KMS-11 (cell line): Measurements from ENCODE around the gene CCND2.

Experiments
- H2AFZ ChIP-seq: fragments of 200-600 bp; sonication (generic); 2 replicates; pipeline ENCODE4 v1.6.1; 2016; ENCODE audit warnings: antibody characterized with exemption, mixed run types, low read depth
- H3K27ac ChIP-seq: fragments of 200-600 bp; sonication (generic); 2 replicates; pipeline ENCODE4 v1.6.1; 2016; ENCODE audit warnings: mild to moderate bottlenecking, mixed run types
- H3K27me3 ChIP-seq: fragments of 200-600 bp; sonication (generic); 2 replicates; pipeline ENCODE4 v1.6.1; 2017; ENCODE audit warnings: mild to moderate bottlenecking, low read depth, mixed run types, moderate library complexity; ENCODE audit not compliant: insufficient read depth
- H3K36me3 ChIP-seq: fragments of 200-600 bp; sonication (generic); 2 replicates; pipeline ENCODE4 v1.6.1; 2017; ENCODE audit warnings: mild to moderate bottlenecking, mixed run types; ENCODE audit not compliant: insufficient read depth
- H3K4me1 ChIP-seq: fragments of 200-600 bp; sonication (generic); 2 replicates; pipeline ENCODE4 v1.6.1; 2016; ENCODE audit warnings: mild to moderate bottlenecking, low read depth, mixed run types; ENCODE audit not compliant: poor library complexity, severe bottlenecking
- H3K4me2 ChIP-seq: fragments of 200-600 bp; sonication (generic); 2 replicates; pipeline ENCODE4 v1.7.0; 2016; ENCODE audit warnings: mild to moderate bottlenecking, mixed run types
- H3K4me3 ChIP-seq: fragments of 200-600 bp; sonication (generic); IDR thresholded peaks from 2 replicates; pipeline ENCODE4 v1.6.1; 2017; ENCODE audit warnings: low read depth, low read length, mixed read lengths; ENCODE audit not compliant: insufficient read depth
- H3K79me2 ChIP-seq: fragments of 200-600 bp; sonication (generic); 2 replicates; pipeline ENCODE4 v1.6.1; 2016; ENCODE audit warnings: low read depth, mixed run types; ENCODE audit not compliant: insufficient read depth
- H3K9ac ChIP-seq: fragments of 200-600 bp; sonication (generic); 2 replicates; pipeline ENCODE4 v1.6.1; 2016; ENCODE audit warnings: mild to moderate bottlenecking, mixed run types
- H4K20me1 ChIP-seq: fragments of 200-600 bp; sonication (generic); 2 replicates; pipeline ENCODE4 v1.6.1; 2016; ENCODE audit warnings: mild to moderate bottlenecking, mixed run types; ENCODE audit not compliant: insufficient read depth
- TF ChIP-seq, protein P1 (sequence below): fragments of 200-600 bp; sonication (generic); conservative IDR thresholded peaks from 2 replicates; pipeline ENCODE4 v1.6.1; 2017; ENCODE audit warnings: low read depth, mild to moderate bottlenecking, antibody characterized with exemption, low read length, moderate library complexity, mixed read lengths

The CCND2 gene

DNA sequence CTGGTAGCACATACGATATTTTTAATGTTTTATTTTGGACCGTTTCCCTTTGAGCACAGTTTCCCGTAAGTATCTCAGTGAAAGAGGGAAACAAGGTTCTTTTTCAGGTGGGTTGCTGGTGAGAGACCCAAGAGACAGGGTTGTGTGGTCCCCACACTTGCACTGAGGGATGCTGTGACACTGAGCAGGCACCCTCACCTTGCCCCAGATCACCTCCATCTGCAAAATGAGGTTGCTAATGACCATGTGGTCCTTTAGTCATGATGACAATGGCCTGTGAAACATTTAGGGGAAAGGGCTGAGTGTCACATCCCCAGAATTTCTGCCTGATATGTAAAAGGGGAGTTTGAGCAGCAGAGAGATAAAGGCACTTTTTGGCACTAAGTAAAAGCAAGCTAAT lies 4.3 kb downstream of the CCND2 start:
- H4K20me1 ChIP-seq: peaks cover 41% of the 10 kb centered on the region
- no peak overlapping the region for H3K4me3 ChIP-seq
- TF ChIP-seq, protein P1, sequence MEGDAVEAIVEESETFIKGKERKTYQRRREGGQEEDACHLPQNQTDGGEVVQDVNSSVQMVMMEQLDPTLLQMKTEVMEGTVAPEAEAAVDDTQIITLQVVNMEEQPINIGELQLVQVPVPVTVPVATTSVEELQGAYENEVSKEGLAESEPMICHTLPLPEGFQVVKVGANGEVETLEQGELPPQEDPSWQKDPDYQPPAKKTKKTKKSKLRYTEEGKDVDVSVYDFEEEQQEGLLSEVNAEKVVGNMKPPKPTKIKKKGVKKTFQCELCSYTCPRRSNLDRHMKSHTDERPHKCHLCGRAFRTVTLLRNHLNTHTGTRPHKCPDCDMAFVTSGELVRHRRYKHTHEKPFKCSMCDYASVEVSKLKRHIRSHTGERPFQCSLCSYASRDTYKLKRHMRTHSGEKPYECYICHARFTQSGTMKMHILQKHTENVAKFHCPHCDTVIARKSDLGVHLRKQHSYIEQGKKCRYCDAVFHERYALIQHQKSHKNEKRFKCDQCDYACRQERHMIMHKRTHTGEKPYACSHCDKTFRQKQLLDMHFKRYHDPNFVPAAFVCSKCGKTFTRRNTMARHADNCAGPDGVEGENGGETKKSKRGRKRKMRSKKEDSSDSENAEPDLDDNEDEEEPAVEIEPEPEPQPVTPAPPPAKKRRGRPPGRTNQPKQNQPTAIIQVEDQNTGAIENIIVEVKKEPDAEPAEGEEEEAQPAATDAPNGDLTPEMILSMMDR: no peak
- peak overlapping the region; percentile 96 for H3K27ac ChIP-seq
- H2AFZ ChIP-seq: no peak overlapping the region
- peak overlapping the region; percentile 93; the same call in 1 of the 2 replicates for H3K4me2 ChIP-seq
- H3K4me1 ChIP-seq: peaks cover 29% of the 10 kb centered on the region
- peaks cover 83% of the 10 kb centered on the region for H3K79me2 ChIP-seq
- peak overlapping the region; percentile 99; the same call in 1 of the 2 replicates for H3K9ac ChIP-seq
- H3K27me3 ChIP-seq: no peaks in the 10 kb centered on the region
- peaks cover 26% of the 10 kb centered on the region; the same call in 1 of the 2 replicates for H3K36me3 ChIP-seq

DNA sequence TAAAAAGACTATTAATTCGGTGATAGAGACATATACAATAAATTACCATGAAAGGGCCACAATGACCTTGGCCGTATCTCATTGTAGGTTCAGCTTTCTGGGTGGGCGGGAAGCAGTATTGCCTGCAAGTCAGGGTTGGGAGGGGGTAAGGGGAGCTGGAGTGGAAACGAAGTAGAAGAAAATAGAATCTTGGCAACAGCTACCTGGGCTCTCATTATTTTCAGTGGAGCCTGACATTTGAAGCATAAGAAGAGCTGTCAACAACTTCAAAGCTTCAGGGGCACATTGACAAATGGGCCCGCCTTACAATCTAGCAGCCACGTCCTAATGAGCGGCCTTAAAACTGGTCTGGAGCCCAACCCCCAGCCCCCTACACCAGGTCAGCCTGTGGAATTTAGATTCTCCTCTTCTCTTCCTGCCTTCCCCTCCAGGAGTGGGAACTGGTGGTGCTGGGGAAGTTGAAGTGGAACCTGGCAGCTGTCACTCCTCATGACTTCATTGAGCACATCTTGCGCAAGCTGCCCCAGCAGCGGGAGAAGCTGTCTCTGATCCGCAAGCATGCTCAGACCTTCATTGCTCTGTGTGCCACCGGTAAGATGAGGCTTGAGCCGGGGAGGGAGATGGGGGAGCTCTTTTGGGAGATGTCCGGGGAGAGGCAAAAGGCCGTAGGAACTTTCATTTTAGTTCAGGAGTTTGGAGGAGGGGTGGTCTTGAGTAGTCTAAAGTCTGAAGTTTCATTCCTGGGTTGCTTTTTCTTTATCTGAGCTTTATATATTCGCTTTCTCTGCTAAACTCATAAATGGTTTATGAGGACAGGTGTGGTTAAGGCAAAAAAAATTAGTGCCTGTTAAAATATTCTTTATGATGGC lies 5.0 kb downstream of the CCND2 start:
- peaks cover 48% of the 10 kb centered on the region for H4K20me1 ChIP-seq
- peaks cover 90% of the 10 kb centered on the region for H3K79me2 ChIP-seq
- H3K4me3 ChIP-seq: no peak overlapping the region
- peaks cover 30% of the 10 kb centered on the region; the same call in 1 of the 2 replicates for H3K36me3 ChIP-seq
- H3K4me2 ChIP-seq: peak overlapping the region; percentile 93; the same call in 1 of the 2 replicates
- H3K9ac ChIP-seq: peak overlapping the region; percentile 99; the same call in 1 of the 2 replicates
- peaks cover 29% of the 10 kb centered on the region for H3K4me1 ChIP-seq
- H3K27ac ChIP-seq: peak overlapping the region; percentile 96; the same call in 1 of the 2 replicates
- H2AFZ ChIP-seq: no peak overlapping the region
- H3K27me3 ChIP-seq: no peaks in the 10 kb centered on the region
- TF ChIP-seq, protein P1: no peak

- no peak overlapping the region for H3K4me2 ChIP-seq
- peaks cover 30% of the 10 kb centered on the region; the same call in 1 of the 2 replicates for H3K36me3 ChIP-seq
- H3K27ac ChIP-seq: peak overlapping the region; percentile 19; the same call in 1 of the 2 replicates
- H2AFZ ChIP-seq: no peak overlapping the region
- no peaks in the 10 kb centered on the region for H3K27me3 ChIP-seq
- H3K9ac ChIP-seq: no peak overlapping the region; the same call in 1 of the 2 replicates
- no peak overlapping the region for H3K4me3 ChIP-seq
- TF ChIP-seq, protein P1: no peak
- peaks cover 29% of the 10 kb centered on the region for H3K4me1 ChIP-seq
- peaks cover 55% of the 10 kb centered on the region for H4K20me1 ChIP-seq
- H3K79me2 ChIP-seq: peaks cover 90% of the 10 kb centered on the region
Observed at GRCh38 chr12:4279198-4279690, 5.7 kb downstream of the CCND2 start.

DNA sequence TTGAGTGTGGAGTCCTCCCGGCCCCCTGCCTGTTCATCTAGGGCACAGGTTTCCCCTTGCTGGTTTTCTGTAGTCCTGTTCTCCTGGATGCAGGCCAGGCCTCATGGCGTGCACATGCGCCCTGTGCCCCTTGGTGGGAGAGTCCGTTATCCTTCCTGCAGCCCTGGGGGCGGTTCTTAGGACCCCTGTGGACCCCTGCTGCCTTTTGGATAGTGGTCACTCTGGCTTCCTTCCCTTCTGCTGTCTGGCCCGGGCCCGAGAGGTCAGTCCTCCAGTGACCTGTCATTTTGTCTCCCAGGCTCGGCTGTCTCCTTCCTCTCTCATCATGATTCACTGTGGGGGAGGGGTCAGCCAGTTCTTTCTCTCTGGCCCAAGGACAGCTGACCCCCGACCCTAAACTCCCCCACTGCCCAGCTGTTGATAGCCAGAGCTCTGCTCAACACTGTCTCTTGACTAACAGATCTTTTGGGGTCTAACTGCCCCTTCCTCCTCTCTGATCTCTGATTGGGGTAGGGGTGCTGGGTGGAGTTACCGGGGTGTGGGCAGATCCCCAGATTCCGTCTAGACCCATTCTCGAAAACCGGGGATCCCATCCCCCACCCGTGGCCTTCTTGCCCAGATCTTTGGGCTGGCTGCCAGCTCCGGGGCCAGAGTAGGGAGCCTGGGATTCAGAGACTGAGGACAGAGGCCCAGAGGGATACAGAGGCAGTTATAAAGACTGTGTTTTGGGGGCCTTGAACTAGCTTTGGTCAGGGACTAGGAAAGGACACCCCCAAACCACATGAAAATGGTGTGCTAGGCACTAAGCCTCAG lies 7.0 kb downstream of the CCND2 start:
- H3K4me3 ChIP-seq: no peak overlapping the region
- H3K27ac ChIP-seq: peak overlapping the region; percentile 22; the same call in 1 of the 2 replicates
- H3K4me2 ChIP-seq: no peak overlapping the region
- peaks cover 90% of the 10 kb centered on the region for H3K79me2 ChIP-seq
- H4K20me1 ChIP-seq: peaks cover 65% of the 10 kb centered on the region
- H3K9ac ChIP-seq: no peak overlapping the region
- TF ChIP-seq, protein P1: no peak
- H3K4me1 ChIP-seq: peaks cover 29% of the 10 kb centered on the region
- H3K36me3 ChIP-seq: peaks cover 35% of the 10 kb centered on the region; the same call in 1 of the 2 replicates
- H2AFZ ChIP-seq: no peak overlapping the region
- no peaks in the 10 kb centered on the region for H3K27me3 ChIP-seq
